Loucy (cell line): ENCODE measurements around the gene ZNF468.
A peak's percentile ranks its signal among the peaks of the same experiment; 100 is the strongest.
"Not testable (repeated sequence)": the region's sequence is repeated elsewhere in the genome, so short reads cannot be mapped to it uniquely, and the experiment has no call there.

Experiments used
- H2AFZ ChIP-seq: fragments of 200-600 bp; sonication (generic); 2 replicates; pipeline ENCODE4 v1.6.0; 2016; ENCODE audit warnings: antibody characterized with exemption, mild to moderate bottlenecking, low read length, moderate library complexity
- H3F3A ChIP-seq: fragments of 200-600 bp; 2 replicates; pipeline ENCODE4 v1.6.0; 2016; ENCODE audit warnings: antibody characterized with exemption, low read depth, mild to moderate bottlenecking
- H3K27me3 ChIP-seq: fragments of 200-600 bp; sonication (generic); 2 replicates; pipeline ENCODE4 v1.6.1; 2014; ENCODE audit warnings: low read length, mild to moderate bottlenecking; ENCODE audit not compliant: insufficient read depth, poor library complexity, severe bottlenecking
- H3K36me3 ChIP-seq: fragments of 200-600 bp; sonication (generic); 2 replicates; pipeline ENCODE4 v1.6.1; 2016; ENCODE audit warnings: low read length; ENCODE audit not compliant: insufficient read depth
- H3K4me1 ChIP-seq: fragments of 200-600 bp; sonication (generic); 2 replicates; pipeline ENCODE4 v1.5.1; 2014; ENCODE audit warnings: low read length, mild to moderate bottlenecking; ENCODE audit not compliant: insufficient read depth, poor library complexity, severe bottlenecking
- H3K4me2 ChIP-seq: fragments of 200-600 bp; sonication (generic); 2 replicates; pipeline ENCODE4 v1.6.0; 2014; ENCODE audit warnings: antibody characterized with exemption, low read length, low read depth, mild to moderate bottlenecking; ENCODE audit not compliant: poor library complexity, severe bottlenecking
- H3K4me3 ChIP-seq: fragments of 200-600 bp; sonication (generic); 2 replicates; pipeline ENCODE4 v1.5.1; 2014; ENCODE audit warnings: low read length, mild to moderate bottlenecking, mixed read lengths; ENCODE audit not compliant: poor library complexity, severe bottlenecking
- H3K79me2 ChIP-seq: fragments of 200-600 bp; sonication (generic); 2 replicates; pipeline ENCODE4 v1.6.1; 2014; ENCODE audit warnings: low read length; ENCODE audit not compliant: insufficient read depth
- H3K9ac ChIP-seq: fragments of 200-600 bp; sonication (generic); 2 replicates; pipeline ENCODE4 v1.6.0; 2014; ENCODE audit warnings: mild to moderate bottlenecking, low read depth, low read length, moderate library complexity; ENCODE audit not compliant: poor library complexity, severe bottlenecking
- H3K9me2 ChIP-seq: fragments of 200-600 bp; sonication (generic); replicated peaks from 2 replicates; pipeline ENCODE4 v1.6.1; 2016; ENCODE audit warnings: low read depth, low read length, mixed read lengths
- H3K9me3 ChIP-seq: fragments of 200-600 bp; sonication (generic); 2 replicates; pipeline ENCODE4 v1.6.1; 2014; ENCODE audit warnings: mild to moderate bottlenecking, antibody characterized with exemption, low read length, low read depth; ENCODE audit not compliant: insufficient read depth
- H4K20me1 ChIP-seq: fragments of 200-600 bp; sonication (generic); 2 replicates; pipeline ENCODE4 v1.6.0; 2014; ENCODE audit warnings: antibody characterized with exemption, low read length, mild to moderate bottlenecking; ENCODE audit not compliant: insufficient read depth, poor library complexity, severe bottlenecking
- EZH2phosphoT487 ChIP-seq: fragments of 200-600 bp; IDR thresholded peaks from 2 replicates; pipeline ENCODE4 v1.6.1; 2018; ENCODE audit warnings: antibody characterized with exemption, mild to moderate bottlenecking, moderate library complexity, borderline replicate concordance
- TF ChIP-seq, protein P1 (sequence below): fragments of 200-600 bp; sonication (generic); conservative IDR thresholded peaks from 2 replicates; pipeline ENCODE4 v1.5.1; 2014; ENCODE audit warnings: mild to moderate bottlenecking, antibody characterized with exemption, low read length

The ZNF468 gene

GRCh38 chr19:52840825-52841465, 16.5 kb downstream of the ZNF468 start:
- not testable (repeated sequence) for H3K4me2 ChIP-seq, H3K4me3 ChIP-seq, H3K79me2 ChIP-seq, H2AFZ ChIP-seq, H3K9me2 ChIP-seq, H4K20me1 ChIP-seq, H3K27me3 ChIP-seq, H3F3A ChIP-seq, H3K9ac ChIP-seq, H3K9me3 ChIP-seq, H3K4me1 ChIP-seq
- peaks cover 68% of the 10 kb centered on the region for H3K36me3 ChIP-seq

GRCh38 chr19:52834289-52834688, 23.1 kb downstream of the ZNF468 start:
- not testable (repeated sequence) for H3K36me3 ChIP-seq, H3K4me2 ChIP-seq, H3K4me3 ChIP-seq, H2AFZ ChIP-seq, H4K20me1 ChIP-seq, H3K79me2 ChIP-seq, H3F3A ChIP-seq, H3K9me2 ChIP-seq, H3K9ac ChIP-seq, H3K9me3 ChIP-seq, H3K27me3 ChIP-seq
- H3K4me1 ChIP-seq = peaks cover 10% of the 10 kb centered on the region

DNA sequence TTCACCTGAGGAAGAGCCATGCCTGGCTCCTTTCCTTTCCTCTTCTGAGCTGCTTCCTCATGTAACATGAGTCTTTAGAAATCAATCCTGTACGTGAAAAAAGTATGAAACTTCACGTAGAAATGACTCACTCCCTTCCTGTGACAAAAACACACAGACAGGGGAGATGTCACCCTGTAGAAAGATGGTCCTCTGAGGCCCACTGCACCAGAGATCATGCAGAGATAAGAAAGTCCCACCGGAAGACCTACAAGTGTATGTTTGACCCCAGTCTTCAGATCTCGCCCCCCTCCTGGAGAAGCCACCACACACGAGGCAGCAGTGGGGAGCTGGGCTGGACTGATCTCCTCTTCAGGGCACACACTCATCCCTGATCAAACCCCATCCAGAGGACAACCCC, 23.9 kb downstream of the ZNF468 start:
- not testable (repeated sequence) for H3K9me3 ChIP-seq, H4K20me1 ChIP-seq, H2AFZ ChIP-seq, H3K9me2 ChIP-seq, H3K27me3 ChIP-seq, H3K36me3 ChIP-seq, H3F3A ChIP-seq, H3K79me2 ChIP-seq
- Histone ChIP-seq H3K4me3 (peak overlapping the region; percentile 30), H3K4me1 (peaks cover 10% of the 10 kb centered on the region), H3K9ac (peak overlapping the region; percentile 41), H3K4me2 (peak overlapping the region; percentile 61)

- H3K9ac ChIP-seq, H3K9me2 ChIP-seq, H3K27me3 ChIP-seq, H3K4me3 ChIP-seq, H2AFZ ChIP-seq, H3K79me2 ChIP-seq, H3K36me3 ChIP-seq, H4K20me1 ChIP-seq, H3K9me3 ChIP-seq, H3F3A ChIP-seq, H3K4me2 ChIP-seq: not testable (repeated sequence)
- H3K4me1 ChIP-seq = peaks cover 10% of the 10 kb centered on the region
Measured at GRCh38 chr19:52829866-52830265, 27.6 kb downstream of the ZNF468 start.

- Histone ChIP-seq H3K9me2 (no peaks in the 10 kb centered on the region), H3K36me3 (no peaks in the 10 kb centered on the region), H3K4me1 (no peaks in the 10 kb centered on the region), H2AFZ (no peak overlapping the region), H3K27me3 (no peaks in the 10 kb centered on the region), H3K9ac (no peak overlapping the region), H4K20me1 (no peaks in the 10 kb centered on the region), H3K79me2 (peaks cover 5% of the 10 kb centered on the region), H3K4me3 (no peak overlapping the region), H3F3A (no peaks in the 10 kb centered on the region), H3K9me3 (no peaks in the 10 kb centered on the region), H3K4me2 (no peak overlapping the region)
- TF ChIP-seq, protein P1, sequence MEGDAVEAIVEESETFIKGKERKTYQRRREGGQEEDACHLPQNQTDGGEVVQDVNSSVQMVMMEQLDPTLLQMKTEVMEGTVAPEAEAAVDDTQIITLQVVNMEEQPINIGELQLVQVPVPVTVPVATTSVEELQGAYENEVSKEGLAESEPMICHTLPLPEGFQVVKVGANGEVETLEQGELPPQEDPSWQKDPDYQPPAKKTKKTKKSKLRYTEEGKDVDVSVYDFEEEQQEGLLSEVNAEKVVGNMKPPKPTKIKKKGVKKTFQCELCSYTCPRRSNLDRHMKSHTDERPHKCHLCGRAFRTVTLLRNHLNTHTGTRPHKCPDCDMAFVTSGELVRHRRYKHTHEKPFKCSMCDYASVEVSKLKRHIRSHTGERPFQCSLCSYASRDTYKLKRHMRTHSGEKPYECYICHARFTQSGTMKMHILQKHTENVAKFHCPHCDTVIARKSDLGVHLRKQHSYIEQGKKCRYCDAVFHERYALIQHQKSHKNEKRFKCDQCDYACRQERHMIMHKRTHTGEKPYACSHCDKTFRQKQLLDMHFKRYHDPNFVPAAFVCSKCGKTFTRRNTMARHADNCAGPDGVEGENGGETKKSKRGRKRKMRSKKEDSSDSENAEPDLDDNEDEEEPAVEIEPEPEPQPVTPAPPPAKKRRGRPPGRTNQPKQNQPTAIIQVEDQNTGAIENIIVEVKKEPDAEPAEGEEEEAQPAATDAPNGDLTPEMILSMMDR = no peak
- no peak for TF ChIP-seq EZH2phosphoT487
Measured at GRCh38 chr19:52825765-52826164, 31.7 kb downstream of the ZNF468 start.
